ENCODE data around the gene C5orf58.

DNA sequence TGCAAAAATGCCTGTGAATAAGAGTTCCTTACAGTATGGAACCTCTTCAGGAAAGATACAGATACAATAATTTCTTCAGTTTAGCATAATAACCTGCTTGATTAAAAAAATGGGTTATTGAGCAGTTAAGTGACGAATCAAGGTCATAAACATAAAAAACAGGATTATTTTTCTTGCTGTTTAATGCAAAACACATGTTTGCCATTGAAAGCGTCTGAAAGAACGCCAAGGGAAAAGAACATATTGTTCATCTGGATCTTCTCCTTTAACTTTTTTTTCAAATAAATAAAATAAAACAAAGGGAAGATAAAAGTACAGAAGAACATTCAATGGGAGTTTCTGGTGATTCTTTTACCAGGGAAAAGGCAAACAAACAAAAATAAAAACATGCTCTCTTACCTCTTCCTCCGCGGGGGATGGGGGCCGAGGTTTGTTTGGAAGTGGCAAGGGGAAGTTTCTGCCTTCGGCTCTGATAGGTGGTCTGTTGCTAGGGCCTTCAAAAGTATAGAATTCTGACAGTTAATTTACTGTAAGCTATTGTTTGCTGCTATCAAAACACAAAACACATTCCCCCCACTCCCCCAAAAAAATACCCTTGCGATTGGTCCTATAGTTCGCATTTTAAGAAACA is 20.1 kb downstream of the C5orf58 start:
- TF ChIP-seq POLR2A (IDR thresholded peaks at IDR 0.05; ENCODE audit: extremely low read depth, insufficient read length): no peak
- TF ChIP-seq, protein P1, sequence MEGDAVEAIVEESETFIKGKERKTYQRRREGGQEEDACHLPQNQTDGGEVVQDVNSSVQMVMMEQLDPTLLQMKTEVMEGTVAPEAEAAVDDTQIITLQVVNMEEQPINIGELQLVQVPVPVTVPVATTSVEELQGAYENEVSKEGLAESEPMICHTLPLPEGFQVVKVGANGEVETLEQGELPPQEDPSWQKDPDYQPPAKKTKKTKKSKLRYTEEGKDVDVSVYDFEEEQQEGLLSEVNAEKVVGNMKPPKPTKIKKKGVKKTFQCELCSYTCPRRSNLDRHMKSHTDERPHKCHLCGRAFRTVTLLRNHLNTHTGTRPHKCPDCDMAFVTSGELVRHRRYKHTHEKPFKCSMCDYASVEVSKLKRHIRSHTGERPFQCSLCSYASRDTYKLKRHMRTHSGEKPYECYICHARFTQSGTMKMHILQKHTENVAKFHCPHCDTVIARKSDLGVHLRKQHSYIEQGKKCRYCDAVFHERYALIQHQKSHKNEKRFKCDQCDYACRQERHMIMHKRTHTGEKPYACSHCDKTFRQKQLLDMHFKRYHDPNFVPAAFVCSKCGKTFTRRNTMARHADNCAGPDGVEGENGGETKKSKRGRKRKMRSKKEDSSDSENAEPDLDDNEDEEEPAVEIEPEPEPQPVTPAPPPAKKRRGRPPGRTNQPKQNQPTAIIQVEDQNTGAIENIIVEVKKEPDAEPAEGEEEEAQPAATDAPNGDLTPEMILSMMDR (IDR thresholded peaks at IDR 0.05; ENCODE audit: low read depth, low read length): no peak
- no peak for TF ChIP-seq MYC (IDR thresholded peaks at IDR 0.05; ENCODE audit: low read depth, low read length)
- TF ChIP-seq, protein P2, sequence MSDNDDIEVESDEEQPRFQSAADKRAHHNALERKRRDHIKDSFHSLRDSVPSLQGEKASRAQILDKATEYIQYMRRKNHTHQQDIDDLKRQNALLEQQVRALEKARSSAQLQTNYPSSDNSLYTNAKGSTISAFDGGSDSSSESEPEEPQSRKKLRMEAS (IDR thresholded peaks at IDR 0.05; ENCODE audit: low read depth, low read length): no peak

Data from NB4 (cell line).